ENCODE measurements around the gene HNMT.
"Not testable (repeated sequence)": the region's sequence is repeated elsewhere in the genome, so short reads cannot be mapped to it uniquely, and the experiment has no call there.

The HNMT gene

GRCh38 chr2:137977790-137978189 lies 13.5 kb downstream of the HNMT start:
- no peak for DNase-seq

- DNase-seq = no peak
Observed at GRCh38 chr2:137980459-137980858, 16.2 kb downstream of the HNMT start.

- DNase-seq = no peak
Observed at GRCh38 chr2:137981112-137981656, 16.9 kb downstream of the HNMT start.

- no peak for DNase-seq
Observed at GRCh38 chr2:137983581-137983980, 19.3 kb downstream of the HNMT start.

GRCh38 chr2:137986268-137986667 lies 22.0 kb downstream of the HNMT start:
- no peak for DNase-seq

- DNase-seq = no peak
Observed at GRCh38 chr2:137987011-137987410, 22.7 kb downstream of the HNMT start.

GRCh38 chr2:137991078-137991477 lies 26.8 kb downstream of the HNMT start:
- no peak for DNase-seq

GRCh38 chr2:137992039-137992646 lies 27.9 kb downstream of the HNMT start:
- no peak for DNase-seq

GRCh38 chr2:137993715-137994476 lies 29.6 kb downstream of the HNMT start:
- DNase-seq = not testable (repeated sequence)

GRCh38 chr2:137995368-137995767 lies 31.1 kb downstream of the HNMT start:
- DNase-seq = not testable (repeated sequence)

- DNase-seq = not testable (repeated sequence)
Observed at GRCh38 chr2:137996158-137996557, 31.9 kb downstream of the HNMT start.

- no peak for DNase-seq
Observed at GRCh38 chr2:137997733-137998132, 33.5 kb downstream of the HNMT start.

- no peak for DNase-seq
Observed at GRCh38 chr2:137998503-137998902, 34.2 kb downstream of the HNMT start.

- no peak for DNase-seq
Observed at GRCh38 chr2:137999273-137999672, 35.0 kb downstream of the HNMT start.

- DNase-seq = no peak
Observed at GRCh38 chr2:138000009-138000408, 35.7 kb downstream of the HNMT start.

- no peak for DNase-seq
Observed at GRCh38 chr2:138000796-138001195, 36.5 kb downstream of the HNMT start.

GRCh38 chr2:138003411-138003810 lies 39.1 kb downstream of the HNMT start:
- DNase-seq = no peak

- DNase-seq = no peak
Observed at GRCh38 chr2:138007431-138007830, 43.2 kb downstream of the HNMT start.

- no peak for DNase-seq
Observed at GRCh38 chr2:138009622-138010021, 45.3 kb downstream of the HNMT start.

- no peak for DNase-seq
Observed at GRCh38 chr2:138010890-138011289, 46.6 kb downstream of the HNMT start.

- DNase-seq = no peak
Observed at GRCh38 chr2:138012082-138012481, 47.8 kb downstream of the HNMT start.

GRCh38 chr2:138012968-138013367 lies 48.7 kb downstream of the HNMT start:
- no peak for DNase-seq

- no peak for DNase-seq
Observed at GRCh38 chr2:138013639-138014038, 49.4 kb downstream of the HNMT start.

GRCh38 chr2:138015494-138015893 lies 51.2 kb downstream of the HNMT start:
- no peak for DNase-seq

Data from activated CD4-positive, alpha-beta T cell treated with anti-CD3 and anti-CD28 coated beads for 48 hours (primary cell).